Neural crest cell (in vitro differentiated cells): ENCODE results near the gene ZNF362. TPM values are rescaled to one million over a fixed set of nuclear protein-coding genes. Genes with fewer than 3 reads are reported as not detected.

Source experiments
- DNase-seq: peaks from one replicate; pipeline ENCODE4 v3.0.0; 2021; ENCODE audit warnings: low read depth, mixed read lengths, low spot score
- H3K27ac Mint-ChIP-seq: one replicate; pipeline ENCODE4 v1.8.0; 2021; ENCODE audit warnings: mild to moderate bottlenecking, mixed read lengths; ENCODE audit not compliant: unreplicated experiment
- H3K27me3 Mint-ChIP-seq: 2 replicates; pipeline ENCODE4 v1.8.0; 2021; ENCODE audit warnings: low read depth, mild to moderate bottlenecking, mixed read lengths
- H3K36me3 Mint-ChIP-seq: 2 replicates; pipeline ENCODE4 v1.8.0; 2021; ENCODE audit warnings: low read depth, mild to moderate bottlenecking, mixed read lengths
- H3K4me1 Mint-ChIP-seq: 2 replicates; pipeline ENCODE4 v1.8.0; 2021; ENCODE audit warnings: mixed read lengths
- H3K4me3 Mint-ChIP-seq: one replicate; pipeline ENCODE4 v1.8.0; 2021; ENCODE audit warnings: mild to moderate bottlenecking, mixed read lengths
- H3K9me3 Mint-ChIP-seq: 2 replicates; pipeline ENCODE4 v1.8.0; 2021; ENCODE audit warnings: mixed read lengths
- total RNA-seq: library from RNA; stranded (reverse); gene quantifications from 2 replicates; pipeline ENCODE4 v1.2.1, GENCODE V29; 2021
- TF ChIP-seq, protein P1 (sequence below): fragments of 200-600 bp; sonication (generic); conservative IDR thresholded peaks from 2 replicates; pipeline ENCODE4 v1.5.0; 2021; ENCODE audit warnings: antibody characterized with exemption, mild to moderate bottlenecking

The ZNF362 gene
- total RNA-seq, 1 donor from 2014 or later = 56.3 TPM

DNA sequence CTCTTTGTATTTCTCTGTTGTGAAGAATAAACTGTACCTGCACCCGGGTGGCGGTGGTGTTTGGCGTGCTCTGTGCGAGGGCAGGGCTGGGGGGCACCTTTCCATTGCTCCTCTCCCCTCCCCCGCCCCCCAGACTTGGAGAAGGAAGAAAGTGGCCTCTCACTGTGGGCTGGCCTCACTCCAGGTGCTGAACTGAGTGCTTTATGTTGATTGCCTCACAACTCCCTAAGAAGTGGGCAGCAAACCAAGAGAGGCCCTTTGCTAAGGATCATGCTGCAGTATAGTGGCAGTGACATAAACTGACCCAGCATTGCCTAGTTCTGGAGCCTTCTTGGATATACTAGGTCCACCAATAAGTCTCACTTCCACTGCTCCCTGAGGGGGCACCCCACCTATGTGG is 44.4 kb downstream of the ZNF362 start:
- peaks cover 21% of the 10 kb centered on the region for H3K36me3 Mint-ChIP-seq
- H3K9me3 Mint-ChIP-seq = no peaks in the 10 kb centered on the region
- DNase-seq = no peak
- H3K4me1 Mint-ChIP-seq = peaks cover 10% of the 10 kb centered on the region
- no peaks in the 10 kb centered on the region for H3K27me3 Mint-ChIP-seq
- H3K27ac Mint-ChIP-seq = no peak overlapping the region
- TF ChIP-seq, protein P1, sequence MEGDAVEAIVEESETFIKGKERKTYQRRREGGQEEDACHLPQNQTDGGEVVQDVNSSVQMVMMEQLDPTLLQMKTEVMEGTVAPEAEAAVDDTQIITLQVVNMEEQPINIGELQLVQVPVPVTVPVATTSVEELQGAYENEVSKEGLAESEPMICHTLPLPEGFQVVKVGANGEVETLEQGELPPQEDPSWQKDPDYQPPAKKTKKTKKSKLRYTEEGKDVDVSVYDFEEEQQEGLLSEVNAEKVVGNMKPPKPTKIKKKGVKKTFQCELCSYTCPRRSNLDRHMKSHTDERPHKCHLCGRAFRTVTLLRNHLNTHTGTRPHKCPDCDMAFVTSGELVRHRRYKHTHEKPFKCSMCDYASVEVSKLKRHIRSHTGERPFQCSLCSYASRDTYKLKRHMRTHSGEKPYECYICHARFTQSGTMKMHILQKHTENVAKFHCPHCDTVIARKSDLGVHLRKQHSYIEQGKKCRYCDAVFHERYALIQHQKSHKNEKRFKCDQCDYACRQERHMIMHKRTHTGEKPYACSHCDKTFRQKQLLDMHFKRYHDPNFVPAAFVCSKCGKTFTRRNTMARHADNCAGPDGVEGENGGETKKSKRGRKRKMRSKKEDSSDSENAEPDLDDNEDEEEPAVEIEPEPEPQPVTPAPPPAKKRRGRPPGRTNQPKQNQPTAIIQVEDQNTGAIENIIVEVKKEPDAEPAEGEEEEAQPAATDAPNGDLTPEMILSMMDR = no peak
- H3K4me3 Mint-ChIP-seq = no peak overlapping the region

GRCh38 chr1:33301273-33301984 is 45.1 kb downstream of the ZNF362 start:
- no peaks in the 10 kb centered on the region for H3K27me3 Mint-ChIP-seq
- no peak overlapping the region for H3K27ac Mint-ChIP-seq
- H3K4me3 Mint-ChIP-seq = no peak overlapping the region
- no peaks in the 10 kb centered on the region for H3K9me3 Mint-ChIP-seq
- TF ChIP-seq, protein P1 = no peak
- no peak for DNase-seq
- H3K36me3 Mint-ChIP-seq = peaks cover 18% of the 10 kb centered on the region
- peaks cover 10% of the 10 kb centered on the region for H3K4me1 Mint-ChIP-seq

GRCh38 chr1:33302325-33302724 is 46.0 kb downstream of the ZNF362 start:
- H3K36me3 Mint-ChIP-seq = peaks cover 16% of the 10 kb centered on the region
- no peak for DNase-seq
- no peaks in the 10 kb centered on the region for H3K27me3 Mint-ChIP-seq
- TF ChIP-seq, protein P1 = no peak
- H3K4me3 Mint-ChIP-seq = no peak overlapping the region
- H3K9me3 Mint-ChIP-seq = no peaks in the 10 kb centered on the region
- H3K27ac Mint-ChIP-seq = no peak overlapping the region
- H3K4me1 Mint-ChIP-seq = peaks cover 10% of the 10 kb centered on the region

DNA sequence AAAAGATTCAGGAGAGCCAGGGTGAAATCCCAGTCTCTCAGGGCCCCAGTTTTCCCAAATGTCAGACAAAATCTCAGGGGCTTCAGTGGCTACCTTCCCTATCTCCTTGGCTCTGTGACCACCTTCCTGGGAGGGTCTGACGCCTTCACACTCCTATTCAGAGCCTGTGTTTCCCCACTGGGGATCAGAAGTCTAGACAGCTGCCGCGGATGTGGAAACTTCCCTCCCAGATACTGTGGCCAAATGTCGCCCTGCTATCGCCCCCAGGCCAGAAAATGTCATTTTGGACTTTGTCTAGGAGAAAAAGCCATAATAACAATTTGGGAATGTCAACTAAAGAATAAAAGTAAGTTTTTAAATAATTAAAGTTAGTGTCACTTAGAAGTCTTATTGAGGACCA is 48.7 kb downstream of the ZNF362 start:
- TF ChIP-seq, protein P1 = no peak
- Mint-ChIP-seq H3K27ac (no peak overlapping the region), H3K4me3 (no peak overlapping the region), H3K27me3 (no peaks in the 10 kb centered on the region), H3K36me3 (peaks cover 16% of the 10 kb centered on the region), H3K4me1 (peaks cover 10% of the 10 kb centered on the region), H3K9me3 (no peaks in the 10 kb centered on the region)
- no peak for DNase-seq

DNA sequence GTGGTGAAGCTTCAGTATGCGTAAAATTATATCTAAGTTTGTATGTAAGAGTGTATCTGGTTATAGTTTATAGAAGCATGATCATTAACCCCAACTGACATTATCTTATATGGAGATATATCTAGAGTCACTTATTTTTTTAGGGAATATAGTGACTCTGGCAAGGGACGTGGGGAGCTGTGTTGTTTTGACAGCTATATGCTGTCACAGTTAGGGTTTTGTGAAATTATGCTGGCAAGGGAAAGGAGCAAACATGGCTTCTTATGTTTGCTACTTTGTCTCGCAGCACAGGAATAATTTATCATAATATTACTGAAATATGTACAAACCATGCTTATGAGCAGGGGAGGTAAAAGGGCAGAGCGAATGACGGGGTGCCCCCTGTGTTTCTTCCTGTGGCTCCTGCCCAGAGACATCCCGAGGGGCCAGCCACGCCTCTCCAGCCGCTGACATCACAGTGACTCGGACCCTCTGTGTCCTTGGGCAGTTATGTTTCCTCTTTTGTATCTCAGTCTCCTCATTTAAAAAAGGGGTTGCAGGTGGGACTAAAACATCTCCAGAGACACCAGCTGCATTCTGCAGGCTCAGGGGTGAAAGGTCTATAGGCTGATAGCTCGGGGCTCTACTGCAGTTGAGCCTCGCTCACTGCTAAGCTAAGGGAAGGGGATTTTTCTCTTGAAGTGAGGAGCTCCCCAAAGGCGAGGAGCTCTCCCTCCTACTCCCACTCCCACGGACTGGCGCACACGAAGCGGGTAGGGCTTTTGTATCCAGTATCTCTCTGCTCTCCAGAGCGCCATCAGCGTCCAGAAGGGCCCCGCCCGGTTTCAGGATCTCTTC is 49.7 kb downstream of the ZNF362 start:
- H3K4me1 Mint-ChIP-seq = peaks cover 10% of the 10 kb centered on the region
- H3K36me3 Mint-ChIP-seq = peaks cover 18% of the 10 kb centered on the region
- no peaks in the 10 kb centered on the region for H3K27me3 Mint-ChIP-seq
- no peak overlapping the region for H3K27ac Mint-ChIP-seq
- TF ChIP-seq, protein P1 = no peak
- no peak for DNase-seq
- no peaks in the 10 kb centered on the region for H3K9me3 Mint-ChIP-seq
- H3K4me3 Mint-ChIP-seq = peak overlapping the region; percentile 24
